SK-N-SH (cell line): ENCODE data around the gene EFS. TPM values are rescaled to one million over a fixed set of nuclear protein-coding genes. Genes with fewer than 3 reads are reported as not detected.

Experiments
- CTCF ChIA-PET: fragments of 300-600, 350-600 bp; formaldehyde crosslinking; extraction: SDS; loops from one replicate; lab custom pipeline; 2021; lab: Yijun Ruan, JAX
- POLR2A ChIA-PET: fragments of 350-600 bp; sonication (Branson Sonifier 250); formaldehyde crosslinking; extraction: SDS; loops from one replicate; lab custom pipeline; 2020; ENCODE audit warnings: antibody characterized with exemption, inconsistent platforms; lab: Yijun Ruan, JAX
- DNase-seq: peaks from one replicate; pipeline ENCODE4 v3.0.0; 2012
- H2AFZ ChIP-seq: fragments of 200-600 bp; sonication (generic); 2 replicates; pipeline ENCODE4 v1.8.1; 2016; ENCODE audit warnings: antibody characterized with exemption, mild to moderate bottlenecking, low read depth
- H3F3A ChIP-seq: fragments of 200-600 bp; sonication (generic); replicated peaks from 2 replicates; pipeline ENCODE3; 2016; ENCODE audit warnings: antibody characterized with exemption, mild to moderate bottlenecking; ENCODE audit not compliant: insufficient read depth
- H3K27ac ChIP-seq, 2 experiments: fragments of 200-500 bp in 1 of 2; fragments of 200-600 bp in 1 of 2; sonication (Bioruptor generic) in 1 of 2; sonication (generic), shearing (Covaris generic) in 1 of 2; 2 replicates each; pipeline versions ENCODE4 v1.5.1 to v1.6.1; 2014 to 2016; ENCODE audit warnings: low read depth in 2 of 2, inconsistent platforms in 1 of 2, low read length in 1 of 2, mild to moderate bottlenecking in 1 of 2, mixed read lengths in 1 of 2
- H3K27me3 ChIP-seq: fragments of 200-600 bp; sonication (generic), shearing (Covaris generic); 2 replicates; pipeline ENCODE4 v1.6.1; 2016; ENCODE audit warnings: mixed run types; ENCODE audit not compliant: insufficient read depth
- H3K36me3 ChIP-seq, 2 experiments: fragments of 200-500 bp in 1 of 2; fragments of 200-600 bp in 1 of 2; sonication (Bioruptor generic) in 1 of 2; sonication (generic) in 1 of 2; replicated peaks in 1 of 2; 2 replicates each; pipeline versions ENCODE3 to v1.5.1; 2014 to 2016; ENCODE audit warnings: low read length in 1 of 2, mild to moderate bottlenecking in 1 of 2; ENCODE audit not compliant: insufficient read depth in 2 of 2, control insufficient read depth in 1 of 2
- H3K4me1 ChIP-seq, 2 experiments: fragments of 200-500 bp in 1 of 2; fragments of 200-600 bp in 1 of 2; sonication (Bioruptor generic) in 1 of 2; sonication (generic), shearing (Covaris generic) in 1 of 2; 2 replicates each; pipeline versions ENCODE4 v1.5.1 to v1.6.1; 2014 to 2016; ENCODE audit warnings: low read depth in 1 of 2, low read length in 1 of 2, mixed run types in 1 of 2; ENCODE audit not compliant: insufficient read depth in 2 of 2, control insufficient read depth in 1 of 2
- H3K4me2 ChIP-seq: fragments of 200-600 bp; sonication (generic), shearing (Covaris generic); 2 replicates; pipeline ENCODE4 v1.6.1; 2017; ENCODE audit warnings: mixed run types
- H3K4me3 ChIP-seq, 2 experiments: fragments of 200-500 bp in 1 of 2; fragments of 200-600 bp in 1 of 2; sonication (Bioruptor generic) in 1 of 2; sonication (generic), shearing (Covaris generic) in 1 of 2; 2 replicates each; pipeline versions ENCODE4 v1.5.1 to v1.8.1; 2014 to 2016; ENCODE audit warnings: low read depth in 2 of 2, inconsistent platforms in 1 of 2, low read length in 1 of 2, mild to moderate bottlenecking in 1 of 2, mixed read lengths in 1 of 2, moderate library complexity in 1 of 2
- H3K79me2 ChIP-seq: fragments of 200-600 bp; sonication (generic); 2 replicates; pipeline ENCODE4 v1.8.1; 2017; ENCODE audit warnings: mild to moderate bottlenecking; ENCODE audit not compliant: insufficient read depth
- H3K9ac ChIP-seq: fragments of 200-600 bp; sonication (generic); 2 replicates; pipeline ENCODE4 v1.6.1; 2017; ENCODE audit warnings: mixed run types
- H3K9me2 ChIP-seq: fragments of 200-600 bp; sonication (generic); 2 replicates; pipeline ENCODE4 v1.6.1; 2017; ENCODE audit warnings: mixed run types
- H3K9me3 ChIP-seq: fragments of 200-600 bp; sonication (generic); 2 replicates; pipeline ENCODE4 v1.6.1; 2017; ENCODE audit warnings: mixed run types, mild to moderate bottlenecking, moderate library complexity
- H4K20me1 ChIP-seq: fragments of 200-600 bp; sonication (generic); 2 replicates; pipeline ENCODE4 v1.6.1; 2017; ENCODE audit warnings: mild to moderate bottlenecking, mixed run types; ENCODE audit not compliant: insufficient read depth
- EZH2phosphoT487 ChIP-seq: fragments of 200-600 bp; sonication (generic); IDR thresholded peaks from 2 replicates; pipeline ENCODE4 v1.6.1; 2017; ENCODE audit warnings: low read depth, mixed run types, mild to moderate bottlenecking, antibody characterized with exemption, moderate library complexity, borderline replicate concordance
- FOXJ3 ChIP-seq: sonication (generic); formaldehyde crosslinking; IDR thresholded peaks from 2 replicates; pipeline ENCODE4 v1.5.1; 2020; ENCODE audit warnings: mild to moderate bottlenecking, missing genetic modification reagents
- FOXM1 ChIP-seq: IDR thresholded peaks from 2 replicates; pipeline ENCODE4 v1.4.0; 2012; ENCODE audit warnings: low read depth, mild to moderate bottlenecking
- GABPA ChIP-seq: IDR thresholded peaks from 2 replicates; pipeline ENCODE4 v1.4.0; 2012; ENCODE audit warnings: low read depth, mild to moderate bottlenecking
- GATA2 ChIP-seq: sonication (generic); formaldehyde crosslinking; IDR thresholded peaks from 2 replicates; pipeline ENCODE4 v1.5.0; 2020; ENCODE audit warnings: mild to moderate bottlenecking, missing genetic modification reagents
- MEF2A ChIP-seq: IDR thresholded peaks from 2 replicates; pipeline ENCODE4 v1.4.0; 2012; ENCODE audit warnings: low read depth, borderline replicate concordance
- MXI1 ChIP-seq: IDR thresholded peaks from 2 replicates; pipeline ENCODE4 v1.6.1; 2012; ENCODE audit warnings: mild to moderate bottlenecking, low read depth, low read length, improper control_type of control experiment
- NFIC ChIP-seq: IDR thresholded peaks from 2 replicates; pipeline ENCODE4 v1.4.0; 2012; ENCODE audit warnings: borderline replicate concordance
- POLR2AphosphoS5 ChIP-seq: IDR thresholded peaks from 2 replicates; pipeline ENCODE4 v1.6.1; 2012; ENCODE audit warnings: low read depth, low read length
- RCOR1 ChIP-seq: fragments of 150-350 bp; IDR thresholded peaks from 2 replicates; pipeline ENCODE4 v1.6.1; 2017; ENCODE audit warnings: antibody characterized with exemption, low read length
- RXRA ChIP-seq: IDR thresholded peaks from 2 replicates; pipeline ENCODE4 v1.4.0; 2012; ENCODE audit warnings: low read depth, mild to moderate bottlenecking, borderline replicate concordance
- SIN3A ChIP-seq: IDR thresholded peaks from 2 replicates; pipeline ENCODE4 v1.6.1; 2012; ENCODE audit warnings: low read depth, mild to moderate bottlenecking, low read length, moderate library complexity, borderline replicate concordance
- SMC3 ChIP-seq: IDR thresholded peaks from 2 replicates; pipeline ENCODE4 v1.6.1; 2012; ENCODE audit warnings: low read depth, low read length, improper control_type of control experiment
- TCF12 ChIP-seq: IDR thresholded peaks from 2 replicates; pipeline ENCODE4 v1.4.0; 2012
- WGBS: methylation state at CpG from one replicate; pipeline ENCODE4 v1.1.6; 2017; ENCODE audit warnings: low lambda C conversion rate; 5-methylcytosine and 5-hydroxymethylcytosine counted together
- polyA plus RNA-seq, 3 experiments: library from polyadenylated mRNA; depleted of rRNA; stranded (reverse); fragments of >200 nt; gene quantifications; 2 replicates each; pipeline ENCODE4 v1.2.3, GENCODE V29; 2012
- TF ChIP-seq, protein P1 (sequence below): IDR thresholded peaks from 2 replicates; pipeline ENCODE4 v1.4.0; 2012; ENCODE audit warnings: low read depth
- TF ChIP-seq, protein P2 (sequence below): IDR thresholded peaks from 2 replicates; pipeline ENCODE4; 2012
- TF ChIP-seq, protein P3 (sequence below): fragments of 150-350 bp; IDR thresholded peaks from 2 replicates; pipeline ENCODE4 v1.6.1; 2017; ENCODE audit warnings: antibody characterized with exemption, low read length, low read depth, borderline replicate concordance
- TF ChIP-seq, protein P4 (sequence below): IDR thresholded peaks from 2 replicates; pipeline ENCODE4 v1.6.1; 2012; ENCODE audit warnings: mild to moderate bottlenecking, low read depth, low read length, moderate library complexity

EFS gene
- polyA plus RNA-seq, 1 of the 3 experiments (the other 2 are of a cell fraction): 4.4 TPM

DNA sequence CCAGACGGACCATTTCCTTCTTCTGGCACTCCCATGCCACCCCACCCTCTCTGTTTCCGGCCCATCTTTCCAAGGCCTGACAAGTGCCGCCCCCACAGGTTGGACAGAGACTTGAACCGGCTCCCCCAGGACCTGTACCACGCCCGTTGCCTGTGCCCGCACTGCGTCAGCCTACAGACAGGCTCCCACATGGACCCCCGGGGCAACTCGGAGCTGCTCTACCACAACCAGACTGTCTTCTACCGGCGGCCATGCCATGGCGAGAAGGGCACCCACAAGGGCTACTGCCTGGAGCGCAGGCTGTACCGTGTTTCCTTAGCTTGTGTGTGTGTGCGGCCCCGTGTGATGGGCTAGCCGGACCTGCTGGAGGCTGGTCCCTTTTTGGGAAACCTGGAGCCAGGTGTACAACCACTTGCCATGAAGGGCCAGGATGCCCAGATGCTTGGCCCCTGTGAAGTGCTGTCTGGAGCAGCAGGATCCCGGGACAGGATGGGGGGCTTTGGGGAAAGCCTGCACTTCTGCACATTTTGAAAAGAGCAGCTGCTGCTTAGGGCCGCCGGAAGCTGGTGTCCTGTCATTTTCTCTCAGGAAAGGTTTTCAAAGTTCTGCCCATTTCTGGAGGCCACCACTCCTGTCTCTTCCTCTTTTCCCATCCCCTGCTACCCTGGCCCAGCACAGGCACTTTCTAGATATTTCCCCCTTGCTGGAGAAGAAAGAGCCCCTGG lies 10.7 kb upstream of the EFS start:
- Histone ChIP-seq H3K9me2 (no peaks in the 10 kb centered on the region), H2AFZ (no peak overlapping the region), H3K9ac (no peak overlapping the region), H3K9me3 (no peaks in the 10 kb centered on the region), H3K79me2 (no peaks in the 10 kb centered on the region), H3K4me1 (peaks cover 0 to 3% of the 10 kb centered on the region in 2 experiments; a peak in 1 of 4 replicates), H3K36me3 (no peaks in the 10 kb centered on the region), H4K20me1 (no peaks in the 10 kb centered on the region), H3K27ac (no peak overlapping the region), H3K4me2 (no peak overlapping the region), H3F3A (no peaks in the 10 kb centered on the region), H3K4me3 (no peak overlapping the region), H3K27me3 (peaks cover 10% of the 10 kb centered on the region)
- WGBS: 86% methylated on average over 18 of the region's 21 CpGs
- POLR2A ChIA-PET: interaction anchor here (3.1 kb wide), 1 partner anchor 10 kb away, joined by 13 read pairs; the partner anchor contains the start of gene EFS
- DNase-seq: no peak
- TF ChIP-seq MXI1 (no peak), NFIC (no peak), FOXM1 (no peak), MEF2A (no peak), GABPA (no peak), FOXJ3 (CRISPR knock-in tag) (no peak), TCF12 (no peak), POLR2AphosphoS5 (no peak), EZH2phosphoT487 (no peak), SIN3A (no peak), RCOR1 (no peak), SMC3 (no peak), RXRA (no peak), GATA2 (CRISPR knock-in tag) (no peak)
- TF ChIP-seq, protein P1, sequence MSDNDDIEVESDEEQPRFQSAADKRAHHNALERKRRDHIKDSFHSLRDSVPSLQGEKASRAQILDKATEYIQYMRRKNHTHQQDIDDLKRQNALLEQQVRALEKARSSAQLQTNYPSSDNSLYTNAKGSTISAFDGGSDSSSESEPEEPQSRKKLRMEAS: no peak
- TF ChIP-seq, protein P2, sequence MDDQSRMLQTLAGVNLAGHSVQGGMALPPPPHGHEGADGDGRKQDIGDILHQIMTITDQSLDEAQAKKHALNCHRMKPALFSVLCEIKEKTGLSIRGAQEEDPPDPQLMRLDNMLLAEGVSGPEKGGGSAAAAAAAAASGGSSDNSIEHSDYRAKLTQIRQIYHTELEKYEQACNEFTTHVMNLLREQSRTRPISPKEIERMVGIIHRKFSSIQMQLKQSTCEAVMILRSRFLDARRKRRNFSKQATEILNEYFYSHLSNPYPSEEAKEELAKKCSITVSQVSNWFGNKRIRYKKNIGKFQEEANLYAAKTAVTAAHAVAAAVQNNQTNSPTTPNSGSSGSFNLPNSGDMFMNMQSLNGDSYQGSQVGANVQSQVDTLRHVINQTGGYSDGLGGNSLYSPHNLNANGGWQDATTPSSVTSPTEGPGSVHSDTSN: no peak
- TF ChIP-seq, protein P3, sequence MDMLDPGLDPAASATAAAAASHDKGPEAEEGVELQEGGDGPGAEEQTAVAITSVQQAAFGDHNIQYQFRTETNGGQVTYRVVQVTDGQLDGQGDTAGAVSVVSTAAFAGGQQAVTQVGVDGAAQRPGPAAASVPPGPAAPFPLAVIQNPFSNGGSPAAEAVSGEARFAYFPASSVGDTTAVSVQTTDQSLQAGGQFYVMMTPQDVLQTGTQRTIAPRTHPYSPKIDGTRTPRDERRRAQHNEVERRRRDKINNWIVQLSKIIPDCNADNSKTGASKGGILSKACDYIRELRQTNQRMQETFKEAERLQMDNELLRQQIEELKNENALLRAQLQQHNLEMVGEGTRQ: no peak
- TF ChIP-seq, protein P4, sequence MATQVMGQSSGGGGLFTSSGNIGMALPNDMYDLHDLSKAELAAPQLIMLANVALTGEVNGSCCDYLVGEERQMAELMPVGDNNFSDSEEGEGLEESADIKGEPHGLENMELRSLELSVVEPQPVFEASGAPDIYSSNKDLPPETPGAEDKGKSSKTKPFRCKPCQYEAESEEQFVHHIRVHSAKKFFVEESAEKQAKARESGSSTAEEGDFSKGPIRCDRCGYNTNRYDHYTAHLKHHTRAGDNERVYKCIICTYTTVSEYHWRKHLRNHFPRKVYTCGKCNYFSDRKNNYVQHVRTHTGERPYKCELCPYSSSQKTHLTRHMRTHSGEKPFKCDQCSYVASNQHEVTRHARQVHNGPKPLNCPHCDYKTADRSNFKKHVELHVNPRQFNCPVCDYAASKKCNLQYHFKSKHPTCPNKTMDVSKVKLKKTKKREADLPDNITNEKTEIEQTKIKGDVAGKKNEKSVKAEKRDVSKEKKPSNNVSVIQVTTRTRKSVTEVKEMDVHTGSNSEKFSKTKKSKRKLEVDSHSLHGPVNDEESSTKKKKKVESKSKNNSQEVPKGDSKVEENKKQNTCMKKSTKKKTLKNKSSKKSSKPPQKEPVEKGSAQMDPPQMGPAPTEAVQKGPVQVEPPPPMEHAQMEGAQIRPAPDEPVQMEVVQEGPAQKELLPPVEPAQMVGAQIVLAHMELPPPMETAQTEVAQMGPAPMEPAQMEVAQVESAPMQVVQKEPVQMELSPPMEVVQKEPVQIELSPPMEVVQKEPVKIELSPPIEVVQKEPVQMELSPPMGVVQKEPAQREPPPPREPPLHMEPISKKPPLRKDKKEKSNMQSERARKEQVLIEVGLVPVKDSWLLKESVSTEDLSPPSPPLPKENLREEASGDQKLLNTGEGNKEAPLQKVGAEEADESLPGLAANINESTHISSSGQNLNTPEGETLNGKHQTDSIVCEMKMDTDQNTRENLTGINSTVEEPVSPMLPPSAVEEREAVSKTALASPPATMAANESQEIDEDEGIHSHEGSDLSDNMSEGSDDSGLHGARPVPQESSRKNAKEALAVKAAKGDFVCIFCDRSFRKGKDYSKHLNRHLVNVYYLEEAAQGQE: no peak
- CTCF ChIA-PET: interaction anchor here (0.9 to 8.2 kb wide), 5 partner anchors 30 to 184 kb away, joined by 3 to 179 read pairs (median 3); partner anchors contain the start of gene PABPN1
